Skeletal muscle satellite cell (primary cell): ENCODE results near the gene EMSY.

Experiments
- H3K27me3 ChIP-seq: 2 replicates; pipeline ENCODE4 v1.7.0; 2013; ENCODE audit warnings: low read length; ENCODE audit not compliant: control insufficient read depth, insufficient read depth
- H3K36me3 ChIP-seq: 2 replicates; pipeline ENCODE4 v1.7.0; 2013; ENCODE audit warnings: mild to moderate bottlenecking, control low read depth, low read length; ENCODE audit not compliant: insufficient read depth
- H3K4me1 ChIP-seq: 2 replicates; pipeline ENCODE4 v1.7.0; 2013; ENCODE audit warnings: low read length; ENCODE audit not compliant: control insufficient read depth, insufficient read depth
- H3K4me2 ChIP-seq: 2 replicates; pipeline ENCODE4 v1.7.0; 2013; ENCODE audit warnings: mild to moderate bottlenecking, low read length
- H3K4me3 ChIP-seq: 2 replicates; pipeline ENCODE4 v1.7.0; 2013; ENCODE audit warnings: low read length
- H3K9ac ChIP-seq: 2 replicates; pipeline ENCODE4 v1.7.0; 2013; ENCODE audit warnings: mild to moderate bottlenecking, low read depth, low read length, moderate library complexity
- H3K9me3 ChIP-seq: replicated peaks from 2 replicates; pipeline ENCODE4 v1.7.0; 2013; ENCODE audit warnings: mild to moderate bottlenecking, control low read depth, low read length

EMSY gene

DNA sequence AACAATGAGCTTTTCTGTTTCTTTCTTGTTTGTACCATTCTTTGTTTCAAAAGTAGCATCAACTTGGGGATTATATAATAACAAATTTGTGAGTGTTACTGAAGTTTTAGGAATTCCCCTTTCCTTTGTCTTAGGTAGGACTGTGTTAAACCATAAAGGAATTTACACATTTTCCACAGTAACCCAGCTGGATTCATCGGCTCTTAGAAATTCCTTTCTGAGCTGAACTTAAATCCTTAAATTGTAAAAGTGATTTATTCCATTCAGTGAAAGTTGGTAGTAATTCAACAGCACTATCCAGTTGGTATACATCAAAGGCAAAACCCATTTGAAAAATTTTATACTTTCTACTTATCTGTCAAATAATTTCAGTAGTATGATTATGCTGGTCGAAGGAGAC, 11.8 kb downstream of the EMSY start:
- H3K36me3 ChIP-seq, result peaks cover 30% of the 10 kb centered on the region
- H3K9me3 ChIP-seq, result no peaks in the 10 kb centered on the region
- H3K4me3 ChIP-seq, result no peak overlapping the region

DNA sequence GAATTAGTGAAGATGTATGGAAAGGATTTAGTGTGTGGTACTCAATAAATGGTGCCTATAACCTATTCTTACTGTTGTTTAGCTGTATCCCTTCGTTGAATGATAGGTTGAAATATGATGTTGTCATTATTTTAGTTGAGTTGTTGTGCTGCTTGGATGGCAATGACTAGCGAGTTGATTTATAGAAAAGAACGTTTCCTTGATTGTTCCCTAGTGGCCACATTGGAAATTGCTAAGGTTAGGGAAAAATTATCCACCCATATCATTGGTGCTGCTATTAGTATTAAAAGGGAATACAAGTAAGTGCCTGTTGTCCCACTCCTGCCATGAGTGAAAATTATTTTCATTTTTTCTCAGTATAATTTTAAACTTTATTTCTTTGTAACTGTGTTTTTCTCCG, 14.5 kb downstream of the EMSY start:
- Histone ChIP-seq H3K9ac (no peak overlapping the region), H3K27me3 (no peaks in the 10 kb centered on the region), H3K4me2 (no peak overlapping the region), H3K4me3 (no peak overlapping the region), H3K9me3 (no peaks in the 10 kb centered on the region), H3K36me3 (peaks cover 19% of the 10 kb centered on the region), H3K4me1 (no peaks in the 10 kb centered on the region)

More for the DNA sequence above, 11.8 kb downstream of the EMSY start:
- H3K27me3 ChIP-seq, result no peaks in the 10 kb centered on the region
- no peaks in the 10 kb centered on the region for H3K4me1 ChIP-seq
- no peak overlapping the region for H3K4me2 ChIP-seq
- H3K9ac ChIP-seq, result no peak overlapping the region

DNA sequence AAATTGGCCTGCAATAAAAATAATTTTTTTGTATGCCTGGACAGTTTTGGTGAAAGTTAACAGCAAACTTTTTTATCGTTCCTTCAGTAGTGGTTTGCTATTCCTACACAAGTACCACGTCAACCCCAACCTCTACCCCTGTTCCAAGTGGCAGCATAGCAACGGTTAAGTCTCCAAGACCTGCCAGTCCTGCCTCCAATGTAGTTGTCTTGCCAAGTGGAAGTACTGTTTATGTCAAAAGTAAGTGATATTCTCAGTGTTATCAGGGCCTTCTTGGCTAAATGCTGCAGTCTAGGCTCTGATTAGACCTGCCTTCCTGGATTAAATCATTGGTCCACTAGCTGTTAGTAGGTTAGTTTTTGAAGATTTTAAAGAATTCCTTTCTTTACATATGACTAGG, 15.0 kb downstream of the EMSY start:
- Histone ChIP-seq H3K27me3 (no peaks in the 10 kb centered on the region), H3K4me1 (no peaks in the 10 kb centered on the region), H3K4me3 (no peak overlapping the region), H3K4me2 (no peak overlapping the region), H3K9me3 (no peaks in the 10 kb centered on the region), H3K9ac (no peak overlapping the region), H3K36me3 (peaks cover 21% of the 10 kb centered on the region)

DNA sequence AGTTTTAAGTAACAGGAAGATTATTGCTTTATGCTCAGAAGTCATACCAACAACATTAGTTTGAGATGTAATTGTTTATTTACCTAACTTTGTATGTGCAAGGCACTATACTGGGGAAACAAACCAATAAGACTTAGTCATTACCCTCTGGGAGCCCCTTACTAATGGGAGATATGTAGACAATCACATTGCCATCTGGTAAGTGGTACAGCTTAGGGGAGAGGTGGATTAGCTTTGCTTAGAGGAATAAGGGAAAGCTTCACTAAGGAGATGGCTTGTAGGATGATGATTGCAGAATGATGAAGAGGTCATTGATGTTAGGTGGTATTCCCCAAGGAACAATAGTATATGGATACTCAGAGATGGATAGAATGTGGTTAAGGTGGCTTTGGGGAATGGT, 17.5 kb downstream of the EMSY start:
- peaks cover 21% of the 10 kb centered on the region for H3K36me3 ChIP-seq

DNA sequence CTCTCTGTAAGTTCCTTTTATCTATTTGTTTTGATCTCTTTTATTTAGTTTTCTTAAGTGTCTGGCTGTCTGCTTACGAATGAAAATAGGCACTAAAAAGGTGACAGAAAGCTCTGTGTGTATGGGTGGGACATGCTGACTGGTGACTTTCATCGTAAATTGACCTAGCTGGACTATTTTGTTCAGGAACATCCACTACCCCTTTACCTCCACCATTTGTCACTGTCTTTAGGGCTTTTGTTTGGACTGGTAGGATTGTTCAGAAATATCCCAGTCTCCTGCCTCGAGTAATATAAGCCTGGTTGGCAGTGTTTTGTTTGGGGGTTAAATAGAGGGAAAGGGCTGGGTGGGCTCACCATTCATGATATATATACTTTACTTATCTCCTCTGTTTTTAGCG, 20.9 kb downstream of the EMSY start:
- Histone ChIP-seq H3K9ac (no peak overlapping the region), H3K4me2 (no peak overlapping the region), H3K9me3 (no peaks in the 10 kb centered on the region), H3K27me3 (no peaks in the 10 kb centered on the region), H3K4me1 (no peaks in the 10 kb centered on the region), H3K4me3 (no peak overlapping the region), H3K36me3 (peaks cover 7% of the 10 kb centered on the region)

More for the DNA sequence above, 17.5 kb downstream of the EMSY start:
- H3K4me3 ChIP-seq, result no peak overlapping the region
- H3K9ac ChIP-seq, result no peak overlapping the region
- no peaks in the 10 kb centered on the region for H3K9me3 ChIP-seq
- no peak overlapping the region for H3K4me2 ChIP-seq
- H3K27me3 ChIP-seq, result no peaks in the 10 kb centered on the region
- H3K4me1 ChIP-seq, result no peaks in the 10 kb centered on the region

DNA sequence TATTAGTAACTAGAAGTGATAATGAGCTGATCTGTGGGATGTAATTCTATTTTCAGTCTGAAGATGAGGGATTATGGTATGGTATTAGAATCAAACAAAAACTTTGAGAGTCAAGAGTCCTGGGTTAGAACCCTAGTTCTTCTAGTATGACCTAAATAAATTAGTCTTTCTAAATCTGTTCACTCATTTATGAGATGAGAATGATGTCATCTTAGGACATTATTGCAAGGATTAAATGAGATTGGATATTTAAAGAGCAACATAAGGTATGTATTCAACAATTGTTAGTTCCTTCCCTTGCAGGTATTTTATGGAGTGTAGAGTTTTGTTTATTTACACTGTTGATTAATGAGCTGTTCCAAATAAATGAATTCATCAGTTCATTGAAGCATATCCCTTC, 21.8 kb downstream of the EMSY start:
- Histone ChIP-seq H3K4me3 (no peak overlapping the region), H3K9ac (no peak overlapping the region), H3K27me3 (no peaks in the 10 kb centered on the region), H3K36me3 (peaks cover 8% of the 10 kb centered on the region), H3K9me3 (no peaks in the 10 kb centered on the region), H3K4me2 (no peak overlapping the region), H3K4me1 (no peaks in the 10 kb centered on the region)

DNA sequence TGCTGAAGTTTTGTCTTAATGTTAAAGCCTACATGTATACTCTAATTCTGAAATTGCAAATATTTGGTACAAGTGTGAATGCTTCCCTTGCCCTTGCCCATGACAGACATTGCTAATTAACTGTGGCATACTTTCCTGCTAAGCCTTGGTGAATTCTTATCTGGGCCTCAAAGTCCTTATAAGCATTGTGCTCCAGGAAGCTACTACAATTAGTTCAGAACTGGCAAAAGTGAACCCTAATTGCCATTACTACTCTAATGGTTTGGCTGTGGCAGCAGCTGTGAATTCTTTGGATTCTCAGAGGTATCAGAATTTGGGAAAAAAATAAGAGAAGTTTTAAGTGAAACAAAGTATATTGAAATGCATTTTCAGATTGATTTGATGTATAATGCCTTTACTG, 24.3 kb downstream of the EMSY start:
- Histone ChIP-seq H3K36me3 (peaks cover 16% of the 10 kb centered on the region), H3K27me3 (no peaks in the 10 kb centered on the region), H3K4me3 (no peak overlapping the region), H3K4me2 (no peak overlapping the region), H3K9ac (no peak overlapping the region), H3K4me1 (no peaks in the 10 kb centered on the region), H3K9me3 (no peaks in the 10 kb centered on the region)

DNA sequence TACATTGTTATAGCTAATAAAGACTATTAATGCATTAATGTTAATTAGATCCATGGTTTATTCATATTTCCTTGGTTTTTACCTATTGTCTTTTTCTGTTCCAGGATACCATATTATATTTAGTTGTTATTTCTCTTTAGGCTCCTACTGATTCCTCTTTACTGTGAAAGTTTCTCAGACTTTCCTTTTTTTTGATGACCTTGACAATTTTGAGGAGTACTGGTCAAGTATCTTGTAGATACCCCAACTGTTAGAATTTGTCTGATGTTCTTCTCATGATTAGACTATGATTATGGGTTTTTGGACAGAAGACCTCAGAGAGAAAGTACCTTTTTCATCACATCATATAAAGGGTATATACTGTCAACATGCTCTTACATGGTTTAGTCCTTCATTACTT, 26.6 kb downstream of the EMSY start:
- no peaks in the 10 kb centered on the region for H3K9me3 ChIP-seq
- H3K27me3 ChIP-seq, result no peaks in the 10 kb centered on the region
- no peaks in the 10 kb centered on the region for H3K4me1 ChIP-seq
- no peak overlapping the region for H3K9ac ChIP-seq
- H3K4me3 ChIP-seq, result no peak overlapping the region
- no peak overlapping the region for H3K4me2 ChIP-seq
- H3K36me3 ChIP-seq, result peaks cover 14% of the 10 kb centered on the region

DNA sequence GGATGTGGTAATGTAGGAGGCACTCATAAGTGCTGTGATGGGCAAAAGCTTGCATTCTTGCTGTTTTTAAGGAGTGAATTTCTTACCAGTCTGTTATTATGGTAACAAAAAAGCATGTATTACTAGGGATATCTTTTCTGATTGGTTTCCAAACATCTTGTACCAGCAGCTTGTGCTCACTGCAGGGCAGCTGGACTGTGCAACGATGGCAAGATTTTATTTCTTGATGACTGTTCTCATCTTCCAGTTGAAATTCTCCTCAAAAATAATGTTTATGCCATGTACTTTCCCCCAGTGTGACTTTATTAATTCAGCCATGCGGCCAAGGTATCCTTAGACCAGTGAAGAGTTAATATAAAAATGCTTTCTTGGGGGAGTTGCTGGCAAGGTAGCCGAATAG, 35.4 kb downstream of the EMSY start:
- H3K9me3 ChIP-seq, result no peaks in the 10 kb centered on the region
- H3K4me1 ChIP-seq, result no peaks in the 10 kb centered on the region
- no peak overlapping the region for H3K4me3 ChIP-seq
- no peaks in the 10 kb centered on the region for H3K36me3 ChIP-seq
- H3K27me3 ChIP-seq, result no peaks in the 10 kb centered on the region
- H3K4me2 ChIP-seq, result no peak overlapping the region
- no peak overlapping the region for H3K9ac ChIP-seq

DNA sequence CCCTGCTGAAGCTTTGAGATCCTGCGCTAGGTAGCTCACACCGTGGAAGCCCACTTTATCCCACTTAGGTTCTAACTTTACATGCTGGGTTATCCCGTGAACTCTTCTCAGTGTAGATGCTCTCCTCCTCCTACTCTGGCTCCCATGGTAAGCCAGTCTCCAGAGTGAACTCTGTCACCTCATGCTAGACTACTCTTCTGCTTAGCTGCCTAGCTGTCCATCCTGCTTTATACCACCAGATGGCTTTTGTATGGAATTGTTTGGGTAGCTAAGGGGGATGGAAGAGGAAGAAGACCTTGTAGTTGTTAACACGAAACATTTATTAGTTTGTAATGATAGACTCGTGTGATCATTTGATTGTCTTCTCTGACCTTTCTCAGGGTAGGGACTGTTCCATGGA, 46.8 kb downstream of the EMSY start:
- Histone ChIP-seq H3K4me2 (no peak overlapping the region), H3K9me3 (no peaks in the 10 kb centered on the region), H3K36me3 (peaks cover 10% of the 10 kb centered on the region), H3K9ac (no peak overlapping the region), H3K4me3 (no peak overlapping the region), H3K27me3 (no peaks in the 10 kb centered on the region), H3K4me1 (no peaks in the 10 kb centered on the region)

DNA sequence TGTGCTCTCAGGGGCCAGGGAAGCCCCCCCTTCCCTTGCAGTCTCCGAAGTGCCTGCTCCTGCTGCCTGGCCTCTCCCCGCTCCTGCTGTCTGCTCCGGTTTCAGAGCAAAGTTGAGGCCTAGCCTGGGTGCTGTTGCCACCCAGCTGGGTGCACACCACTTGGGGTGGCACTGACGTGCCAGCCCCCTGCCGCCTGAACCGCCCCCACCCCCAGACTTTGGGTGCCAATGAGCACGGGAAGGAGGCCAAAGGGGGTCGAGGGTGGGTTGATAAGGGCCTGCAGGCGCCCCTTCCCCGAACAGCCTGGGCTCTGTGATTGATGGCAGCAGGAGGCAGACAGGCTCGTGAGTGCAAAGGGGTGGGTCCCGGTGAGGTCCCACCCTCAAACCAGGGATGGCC, 48.2 kb downstream of the EMSY start:
- no peaks in the 10 kb centered on the region for H3K27me3 ChIP-seq
- H3K9ac ChIP-seq, result no peak overlapping the region
- no peak overlapping the region for H3K4me2 ChIP-seq
- H3K9me3 ChIP-seq, result no peaks in the 10 kb centered on the region
- H3K4me1 ChIP-seq, result no peaks in the 10 kb centered on the region
- no peak overlapping the region for H3K4me3 ChIP-seq
- peaks cover 10% of the 10 kb centered on the region for H3K36me3 ChIP-seq

DNA sequence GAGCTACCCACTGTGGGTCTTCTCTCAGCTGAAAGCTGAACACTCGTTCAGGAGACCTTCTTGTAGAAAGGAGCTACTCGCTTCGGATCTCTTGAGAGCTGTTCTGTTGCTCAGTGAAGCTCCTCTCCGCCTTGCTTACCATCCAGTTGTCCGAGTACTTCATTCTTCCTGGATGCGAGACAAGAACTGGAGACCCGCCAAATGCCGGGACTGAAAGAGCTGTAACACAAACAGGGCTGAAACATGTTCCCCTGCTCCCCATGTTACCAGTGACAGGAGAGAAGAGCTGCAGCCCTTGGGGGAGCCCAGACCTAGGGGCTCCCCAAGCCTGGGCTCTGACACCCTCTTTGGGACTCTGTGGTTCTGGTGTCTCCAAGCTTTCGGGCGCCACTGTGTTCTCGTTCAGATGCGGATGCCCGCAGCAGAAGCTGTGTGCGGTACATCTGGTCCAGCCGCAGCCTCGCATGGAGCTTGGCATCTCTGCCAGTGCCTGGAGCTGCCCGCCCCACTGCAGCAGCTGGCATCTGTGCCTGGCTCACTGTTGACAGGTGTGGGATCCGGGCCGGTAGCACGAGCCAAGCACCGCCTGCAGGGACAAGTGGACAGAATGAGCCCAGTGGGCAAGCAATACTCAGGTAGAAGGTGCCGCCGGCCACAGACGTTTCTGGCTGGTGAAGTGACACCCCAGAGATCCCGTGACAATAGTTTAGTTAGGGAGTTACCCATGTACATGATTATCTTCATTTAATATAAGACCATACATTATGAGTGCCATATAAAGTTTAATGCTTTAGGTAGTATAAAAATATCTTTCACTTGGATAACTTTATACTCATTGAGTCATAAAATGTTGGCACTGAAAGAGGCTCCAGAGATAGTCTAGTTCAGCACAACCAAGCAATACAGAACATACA, 49.1 kb downstream of the EMSY start:
- H3K4me2 ChIP-seq, result no peak overlapping the region
- H3K9ac ChIP-seq, result no peak overlapping the region
- no peaks in the 10 kb centered on the region for H3K4me1 ChIP-seq
- no peaks in the 10 kb centered on the region for H3K9me3 ChIP-seq
- H3K36me3 ChIP-seq, result peaks cover 10% of the 10 kb centered on the region
- H3K4me3 ChIP-seq, result no peak overlapping the region
- H3K27me3 ChIP-seq, result no peaks in the 10 kb centered on the region
